Muscle of leg (tissue), 16 donors: Measurements from ENCODE around the gene CLDN15. TPM values are rescaled to one million over a fixed set of nuclear protein-coding genes. Genes with fewer than 3 reads are reported as not detected.
"Not testable (repeated sequence)": the region's sequence is repeated elsewhere in the genome, so short reads cannot be mapped to it uniquely, and the experiment has no call there.

Experiments
- DNase-seq: peaks from one replicate; pipeline ENCODE4 v3.0.0; 2013
- H3K27ac ChIP-seq: one replicate; pipeline ENCODE4 v1.5.1; 2013; ENCODE audit warnings: mild to moderate bottlenecking, low read length, control low read depth
- H3K27me3 ChIP-seq: one replicate; pipeline ENCODE4 v1.6.1; 2013; ENCODE audit warnings: low read length; ENCODE audit not compliant: control insufficient read depth, insufficient read depth
- H3K36me3 ChIP-seq: one replicate; pipeline ENCODE4 v1.6.1; 2013; ENCODE audit warnings: low read length; ENCODE audit not compliant: control insufficient read depth, insufficient read depth
- H3K4me1 ChIP-seq: one replicate; pipeline ENCODE4 v1.6.1; 2013; ENCODE audit warnings: low read length; ENCODE audit not compliant: control insufficient read depth, insufficient read depth
- H3K4me3 ChIP-seq: one replicate; pipeline ENCODE4 v1.5.1; 2013; ENCODE audit warnings: low read length, control low read depth
- H3K9me3 ChIP-seq: replicated peaks from 2 replicates; pipeline ENCODE4 v1.6.1; 2013; ENCODE audit warnings: low read depth, low read length; ENCODE audit not compliant: control insufficient read depth
- WGBS: methylation state at CpG from one replicate; pipeline ENCODE4 v1.1.5; 2013; ENCODE audit warnings: missing lambda C conversion rate; ENCODE audit not compliant: insufficient coverage; 5-methylcytosine and 5-hydroxymethylcytosine counted together
- long read RNA-seq, 11 donors: transcript quantifications; one replicate each; lab custom pipeline, GENCODE V29; 2026
- polyA plus RNA-seq, 8 donors: library from polyadenylated mRNA; unstranded; fragments of 120-200 nt; gene quantifications; one replicate each; pipeline versions ENCODE4 v1.2.1 to v1.2.3, GENCODE V29; 2013; ENCODE audit warnings: inconsistent platforms in 1 of 8, low replicate concordance in 1 of 8; ENCODE audit not compliant: insufficient read length in 8 of 8, insufficient read depth in 1 of 8
- total RNA-seq: library from RNA; stranded (reverse); fragments of 120-200 nt; gene quantifications from one replicate; pipeline ENCODE4 v1.2.4, GENCODE V29; 2013

CLDN15 gene, protein sequence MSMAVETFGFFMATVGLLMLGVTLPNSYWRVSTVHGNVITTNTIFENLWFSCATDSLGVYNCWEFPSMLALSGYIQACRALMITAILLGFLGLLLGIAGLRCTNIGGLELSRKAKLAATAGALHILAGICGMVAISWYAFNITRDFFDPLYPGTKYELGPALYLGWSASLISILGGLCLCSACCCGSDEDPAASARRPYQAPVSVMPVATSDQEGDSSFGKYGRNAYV
- total RNA-seq (4.3 TPM), polyA plus RNA-seq (10 to 100 TPM in 1 of 8 donors, 1 to 10 TPM in 7; 5.4 to 13.7 (median 6.9) TPM)
- long read RNA-seq, donor 1, partial matches to known transcripts, result 0 of 2 reads
- long read RNA-seq, donor 1, other reads (novel, unspliced or antisense), result 0 of 2 reads
- long read RNA-seq, donor 2, result 0 reads
- long read RNA-seq, donor 3, partial matches to known transcripts, result 0 of 1 reads
- long read RNA-seq, donor 3, other reads (novel, unspliced or antisense), result 0 of 1 reads
- long read RNA-seq, donor 4, partial matches to known transcripts, result 0 of 2 reads
- long read RNA-seq, donor 4, other reads (novel, unspliced or antisense), result 0 of 2 reads
- long read RNA-seq, donor 5, partial matches to known transcripts, result 0 of 1 reads
- long read RNA-seq, donor 5, other reads (novel, unspliced or antisense), result 0 of 1 reads
- long read RNA-seq, donor 6, partial matches to known transcripts, result 0 of 5 reads
- long read RNA-seq, donor 6, other reads (novel, unspliced or antisense), result 5 of 5 reads
- long read RNA-seq, donor 7, result 0 reads
- long read RNA-seq, donor 8, partial matches to known transcripts, result 0 of 1 reads
- long read RNA-seq, donor 8, other reads (novel, unspliced or antisense), result 0 of 1 reads
- long read RNA-seq, donor 9, result 0 reads
- long read RNA-seq, donor 10, result 0 reads
- long read RNA-seq, donor 11, partial matches to known transcripts, result 5 of 5 reads
- long read RNA-seq, donor 11, other reads (novel, unspliced or antisense), result 0 of 5 reads

DNA sequence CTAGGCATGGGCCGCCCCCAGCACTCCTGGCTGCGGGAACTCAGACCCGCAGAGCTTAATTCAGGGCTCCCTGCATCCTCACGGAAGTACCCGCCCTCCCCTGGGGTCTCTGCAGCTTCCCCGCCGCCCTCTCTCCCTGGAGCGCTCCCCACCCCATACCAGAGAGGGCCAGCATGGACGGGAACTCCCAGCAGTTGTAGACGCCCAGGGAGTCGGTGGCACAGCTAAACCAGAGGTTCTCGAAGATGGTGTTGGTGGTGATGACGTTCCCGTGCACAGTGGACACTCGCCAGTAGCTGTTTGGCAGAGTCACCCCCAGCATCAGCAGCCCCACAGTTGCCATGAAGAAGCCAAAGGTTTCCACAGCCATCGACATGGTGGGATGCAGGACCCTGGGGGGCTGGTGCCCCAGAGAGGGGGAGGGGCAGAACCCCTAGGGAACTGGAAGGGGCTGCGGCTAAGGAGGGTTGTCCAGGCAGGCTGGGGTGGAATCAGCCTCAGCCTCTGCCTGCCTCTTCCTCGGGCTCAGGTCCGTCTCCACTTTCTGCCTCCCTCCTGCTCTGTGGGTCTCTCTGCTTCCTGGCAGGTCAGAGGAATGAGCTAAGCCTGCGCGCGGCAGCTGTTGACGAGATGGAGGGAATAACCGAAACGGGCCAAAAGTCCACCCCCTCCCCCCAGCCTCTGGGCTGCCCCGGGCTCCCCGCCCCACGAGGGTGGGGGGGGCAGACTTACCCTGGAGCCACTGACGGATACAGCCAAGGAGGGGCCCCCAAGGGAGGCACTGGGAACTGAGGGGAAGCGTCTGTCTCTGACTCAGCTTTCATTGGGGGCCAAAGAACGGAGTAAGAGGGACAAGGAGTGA, at the start of gene CLDN15:
Gene CLDN15, minus strand, starts transcription at position 597 of the 862 bp plus-strand sequence. Its CDS starts 221 bp downstream, at position 376.
- Histone ChIP-seq H3K4me3 (no peak within 1 kb of the TSS), H3K4me1 (peaks cover 38% of the 10 kb centered on the region), H3K9me3 (no peaks in the 10 kb centered on the region), H3K27me3 (no peaks in the 10 kb centered on the region), H3K27ac (peak within 1 kb of the TSS; percentile 90), H3K36me3 (peaks cover 51% of the 10 kb centered on the region)
- 28% methylated on average over 10 of the region's 31 CpGs for WGBS
- DNase-seq, result peak; percentile 87

DNA sequence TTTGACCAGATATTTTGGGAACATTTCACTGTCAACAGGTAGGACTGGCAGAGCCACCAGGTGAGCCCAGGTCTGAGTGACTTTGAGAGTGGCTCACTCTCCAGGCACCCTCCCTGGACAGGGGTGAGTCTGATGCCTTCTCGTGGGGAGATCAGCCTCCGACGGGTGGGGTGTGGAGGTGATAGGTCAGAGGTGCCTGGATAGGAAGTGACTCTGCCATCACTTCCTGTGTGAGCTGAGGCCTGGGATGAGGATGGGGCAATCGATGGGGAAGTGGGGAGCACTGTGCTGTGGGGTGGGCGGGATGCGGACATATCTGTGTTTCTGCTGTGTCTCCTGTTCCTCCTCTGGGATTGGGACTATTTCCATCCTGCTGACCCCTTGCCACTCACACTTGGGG, 49.4 kb upstream of the CLDN15 start:
- no peaks in the 10 kb centered on the region for H3K36me3 ChIP-seq
- peaks cover 4% of the 10 kb centered on the region for H3K4me1 ChIP-seq
- WGBS, result 47% methylated on average over 3 of the region's 6 CpGs
- no peak overlapping the region for H3K4me3 ChIP-seq
- no peaks in the 10 kb centered on the region for H3K9me3 ChIP-seq
- H3K27ac ChIP-seq, result no peak overlapping the region
- no peak for DNase-seq
- peaks cover 26% of the 10 kb centered on the region for H3K27me3 ChIP-seq

DNA sequence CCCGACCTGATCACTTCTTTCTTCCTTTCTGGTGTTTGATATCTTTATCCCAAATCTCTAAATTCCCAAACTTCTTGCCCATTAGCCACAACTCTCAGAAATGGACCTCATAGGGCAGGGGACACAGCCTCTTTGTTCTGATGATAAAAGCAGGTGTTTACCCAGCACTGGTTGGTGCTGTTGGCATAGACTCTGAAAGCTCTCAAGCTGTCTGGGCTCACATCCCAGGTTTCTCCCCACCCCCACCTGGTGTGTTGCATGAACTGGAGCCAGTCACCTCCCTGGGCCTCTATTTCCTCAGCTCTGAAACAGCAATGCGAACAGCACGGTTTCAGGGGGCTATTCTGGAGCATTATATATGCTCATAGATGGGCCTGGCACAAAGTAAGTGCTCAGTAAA, 48.3 kb upstream of the CLDN15 start:
- not testable (repeated sequence) for H3K4me3 ChIP-seq, H3K9me3 ChIP-seq, H3K27ac ChIP-seq, DNase-seq, H3K4me1 ChIP-seq, H3K36me3 ChIP-seq
- peaks cover 16% of the 10 kb centered on the region for H3K27me3 ChIP-seq
- WGBS, result no CpG with 5 or more reads among the region's 3 CpGs

DNA sequence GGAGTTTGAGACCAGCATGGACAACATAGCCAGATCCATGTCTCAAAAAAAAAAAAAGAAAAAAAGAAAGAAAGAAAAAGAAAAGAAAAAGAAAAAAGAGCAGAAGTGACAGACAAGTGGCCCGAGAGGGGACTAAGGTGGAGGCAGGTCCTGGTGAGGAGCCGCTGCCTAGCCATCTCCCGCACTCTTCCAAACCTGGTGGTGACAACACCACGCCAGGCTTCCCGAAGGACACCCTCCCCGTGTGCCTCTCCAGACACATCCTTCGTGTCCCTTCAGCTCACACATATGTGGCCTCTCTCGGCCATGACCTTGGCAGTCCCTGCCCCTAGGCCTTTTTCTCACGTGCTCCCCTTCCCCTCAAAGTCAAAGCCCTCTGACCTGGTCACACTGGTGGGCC, 47.6 kb upstream of the CLDN15 start:
- 83% methylated on average over 5 of the region's 9 CpGs for WGBS
- Histone ChIP-seq H3K4me3 (no peak overlapping the region), H3K27ac (no peak overlapping the region), H3K36me3 (no peaks in the 10 kb centered on the region), H3K27me3 (peaks cover 11% of the 10 kb centered on the region), H3K9me3 (no peaks in the 10 kb centered on the region), H3K4me1 (peaks cover 4% of the 10 kb centered on the region)
- no peak for DNase-seq

DNA sequence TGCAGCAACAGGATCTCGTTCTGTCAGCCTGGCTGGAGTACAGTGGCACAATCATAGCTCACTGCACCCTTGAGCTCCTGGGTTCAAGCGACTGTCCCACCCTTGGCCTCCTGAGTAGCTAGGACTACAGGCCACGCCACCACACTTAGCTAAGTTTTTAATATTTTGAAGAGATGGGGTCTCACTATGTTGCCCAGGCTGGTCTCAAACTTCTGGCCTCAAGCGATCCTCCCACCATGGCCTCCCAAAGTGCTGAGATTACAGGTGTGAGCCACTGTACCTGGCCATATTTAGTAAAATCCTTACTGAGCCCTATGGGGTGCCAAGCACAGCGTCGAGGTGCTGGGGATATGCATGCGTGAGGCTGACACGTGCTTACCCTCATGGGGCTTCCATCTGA, 43.3 kb upstream of the CLDN15 start:
- WGBS, result 90% methylated on average over 7 of the region's 8 CpGs
- not testable (repeated sequence) for H3K27ac ChIP-seq, H3K4me3 ChIP-seq, H3K36me3 ChIP-seq, H3K9me3 ChIP-seq, H3K27me3 ChIP-seq, H3K4me1 ChIP-seq, DNase-seq

DNA sequence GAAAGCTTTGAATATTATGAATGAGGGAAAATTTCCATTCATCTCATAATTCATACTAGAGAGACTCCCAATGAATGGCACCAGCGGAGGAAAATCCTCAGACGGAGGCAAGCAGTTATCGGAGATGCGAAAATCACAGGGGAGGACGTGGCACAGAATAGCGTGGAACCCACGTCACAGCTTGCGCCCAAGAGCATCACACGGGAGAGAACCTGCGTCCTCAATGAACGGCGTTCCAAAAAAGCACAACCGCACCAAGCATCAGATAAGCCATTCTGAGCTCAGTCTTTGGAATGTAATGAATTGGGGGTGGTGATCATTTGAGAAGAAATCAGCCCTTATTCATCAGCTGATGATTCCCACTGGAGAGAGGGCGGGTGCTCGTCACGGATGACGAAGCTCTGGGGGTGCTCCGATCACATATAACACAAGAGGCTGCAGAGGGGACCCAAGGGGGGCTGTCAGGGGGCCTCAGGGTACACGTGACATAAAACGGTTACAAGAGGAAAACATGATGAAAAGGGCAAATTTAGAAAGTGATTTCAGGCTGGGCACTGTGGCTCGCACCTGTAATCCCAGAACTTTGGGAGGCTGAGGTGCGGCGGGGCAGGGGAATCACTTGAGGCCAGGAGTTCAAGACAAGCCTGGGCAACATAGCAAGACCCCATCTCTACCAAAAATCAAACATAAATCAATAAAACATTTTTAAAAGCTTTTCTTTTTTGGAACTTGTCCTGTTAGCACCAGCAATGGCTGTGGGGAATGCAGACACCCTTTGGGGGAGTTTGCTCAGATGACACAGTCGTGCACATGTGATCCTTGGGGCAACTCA, 41.1 kb upstream of the CLDN15 start:
- Histone ChIP-seq H3K27me3 (peaks cover 4% of the 10 kb centered on the region), H3K4me1 (peaks cover 4% of the 10 kb centered on the region), H3K9me3 (no peaks in the 10 kb centered on the region), H3K4me3 (no peak overlapping the region), H3K27ac (no peak overlapping the region), H3K36me3 (no peaks in the 10 kb centered on the region)
- WGBS, result 91% methylated on average over 13 of the region's 24 CpGs
- DNase-seq, result no peak

DNA sequence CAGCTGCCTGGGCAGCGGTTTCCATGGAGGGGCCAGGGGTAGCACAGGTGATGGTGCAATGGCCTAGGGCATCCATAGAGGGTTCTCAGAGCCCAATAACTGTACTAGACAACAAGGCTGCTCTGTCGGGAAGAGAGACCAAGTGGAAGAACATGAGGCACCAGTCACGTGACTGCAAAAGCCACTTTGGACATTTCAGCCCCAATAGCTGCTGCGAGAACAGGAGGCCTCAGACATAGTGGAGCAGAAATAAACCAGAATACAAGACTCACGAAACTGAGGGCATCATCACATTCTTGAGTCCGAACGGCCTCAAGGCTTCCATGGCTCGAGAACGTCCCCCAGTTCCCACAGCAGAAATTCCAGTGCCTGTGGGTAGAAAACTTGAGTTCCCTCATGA, 39.6 kb upstream of the CLDN15 start:
- Histone ChIP-seq H3K4me3 (no peak overlapping the region), H3K27ac (no peak overlapping the region), H3K36me3 (no peaks in the 10 kb centered on the region), H3K27me3 (peaks cover 4% of the 10 kb centered on the region), H3K9me3 (no peaks in the 10 kb centered on the region), H3K4me1 (no peaks in the 10 kb centered on the region)
- no peak for DNase-seq
- WGBS, result 82% methylated on average over 6 of the region's 9 CpGs

DNA sequence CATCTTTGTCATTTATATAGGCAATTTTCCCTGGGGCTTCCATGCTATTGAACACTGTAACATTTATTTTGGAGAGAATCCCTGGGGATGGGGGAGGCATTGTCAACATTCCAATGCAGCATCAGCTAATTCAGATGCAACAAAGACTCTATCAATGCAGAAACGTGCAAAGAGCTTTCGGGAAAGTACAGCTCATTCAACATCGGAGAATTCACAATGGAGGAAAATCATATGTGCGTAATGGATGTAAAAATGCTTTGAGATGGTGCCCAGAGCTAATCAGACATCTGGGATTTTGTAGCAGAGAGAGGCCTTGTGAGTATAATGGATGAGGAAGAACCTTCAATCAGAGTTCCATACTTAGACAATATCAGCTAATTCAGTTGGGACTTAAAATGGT, 35.6 kb upstream of the CLDN15 start:
- no peak for DNase-seq
- Histone ChIP-seq H3K36me3 (no peaks in the 10 kb centered on the region), H3K27me3 (no peaks in the 10 kb centered on the region), H3K4me3 (no peak overlapping the region), H3K27ac (no peak overlapping the region), H3K4me1 (no peaks in the 10 kb centered on the region), H3K9me3 (no peaks in the 10 kb centered on the region)
- no CpG with 5 or more reads among the region's 4 CpGs for WGBS

DNA sequence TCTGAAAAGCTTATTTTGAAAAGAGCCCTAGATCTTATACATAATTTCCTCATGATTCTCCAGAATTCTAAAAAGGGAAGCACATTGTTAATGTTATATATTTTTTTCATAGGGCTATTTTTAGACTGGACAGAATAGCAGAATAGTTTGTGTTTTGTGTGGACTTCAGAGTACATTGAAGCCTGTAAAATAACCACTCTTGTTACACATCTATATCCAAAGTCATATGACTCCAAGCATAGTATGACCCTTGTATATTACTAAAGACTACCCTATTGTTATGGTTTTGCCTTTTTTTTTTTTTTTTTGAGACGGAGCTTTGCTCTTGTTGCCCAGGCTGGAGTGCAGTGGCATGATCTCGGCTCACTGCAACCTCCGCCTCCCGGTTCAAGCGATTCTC, 33.4 kb upstream of the CLDN15 start:
- H3K36me3 ChIP-seq, result no peaks in the 10 kb centered on the region
- no peak overlapping the region for H3K4me3 ChIP-seq
- no peaks in the 10 kb centered on the region for H3K4me1 ChIP-seq
- no peak for DNase-seq
- no peaks in the 10 kb centered on the region for H3K27me3 ChIP-seq
- H3K27ac ChIP-seq, result no peak overlapping the region
- H3K9me3 ChIP-seq, result no peaks in the 10 kb centered on the region
- WGBS, result 89% methylated on average over 4 of the region's 5 CpGs
